Measurements from ENCODE around the gene STX8. TPM values are rescaled to one million over a fixed set of nuclear protein-coding genes. Genes with fewer than 3 reads are reported as not detected.

The STX8 gene
- total RNA-seq, 1 experiment from 2014 or later = 38.8 TPM

GRCh38 chr17:9435165-9435564, 140.5 kb downstream of the STX8 start:
- ChIA-PET POLR2A (no interaction called here), RAD21 (ENCODE audit: low non-redundant PET in 1 of 2, low total read pairs in 2 of 2, uncharacterized antibody in 2 of 2, unreplicated experiment in 2 of 2) (no interaction called here), CTCF (no interaction called here)
- Histone ChIP-seq H2AFZ (ENCODE audit: low read depth, low read length, poor library complexity, severe bottlenecking) (no peak overlapping the region), H3K9ac (ENCODE audit: low read length) (no peak overlapping the region), H3K4me2 (ENCODE audit: low read length) (no peak overlapping the region), H3K9me2 (ENCODE audit: insufficient read depth) (no peaks in the 10 kb centered on the region), H3K79me2 (ENCODE audit: insufficient read depth, low read length) (no peaks in the 10 kb centered on the region), H3K9me3 (ENCODE audit: control insufficient read depth in 1 of 2, insufficient read depth in 1 of 2, low read depth in 1 of 2, low read length in 2 of 2) (no peaks in the 10 kb centered on the region), H3K27ac (ENCODE audit: low read depth, low read length) (no peak overlapping the region), H3K27me3 (ENCODE audit: insufficient read depth, low read length) (no peaks in the 10 kb centered on the region), H3K4me1 (ENCODE audit: control insufficient read depth in 1 of 2, insufficient read depth in 2 of 2, low read length in 2 of 2) (0 out of 4 replicates have a peak, but pooled peaks cover 0 to 6% of the 10 kb centered on the region in 2 experiments), H4K20me1 (ENCODE audit: insufficient read depth) (no peaks in the 10 kb centered on the region), H3K36me3 (ENCODE audit: control insufficient read depth in 1 of 2, insufficient read depth in 2 of 2, low read length in 2 of 2) (no peaks in the 10 kb centered on the region), H3K4me3 (replicated peaks in 1 of 2; ENCODE audit: low read depth in 1 of 2, low read length in 2 of 2) (no peak overlapping the region)
- TF ChIP-seq ELF1 (IDR thresholded peaks at IDR 0.05; ENCODE audit: borderline replicate concordance, low read depth) (no peak), CBX3 (IDR thresholded peaks at IDR 0.05; ENCODE audit: low read depth) (no peak), EGR1 (IDR thresholded peaks at IDR 0.05; ENCODE audit: low read depth) (no peak)
- no peak for DNase-seq (ENCODE audit: low read depth, low spot score)
- intact Hi-C loops (cut with micrococcal nuclease) = no loop called here
- ATAC-seq = no peak
- BruUV-seq (replicated peaks) = no TSS peak

- ChIA-PET RAD21 (ENCODE audit: low non-redundant PET in 1 of 2, low total read pairs in 2 of 2, uncharacterized antibody in 2 of 2, unreplicated experiment in 2 of 2) (no interaction called here), CTCF (no interaction called here), POLR2A (no interaction called here)
- no peaks in the 10 kb centered on the region for H3K79me2 ChIP-seq (ENCODE audit: insufficient read depth, low read length)
- H3K4me2 ChIP-seq (ENCODE audit: low read length) = no peak overlapping the region
- H3K9me3 ChIP-seq (ENCODE audit: control insufficient read depth in 1 of 2, insufficient read depth in 1 of 2, low read depth in 1 of 2, low read length in 2 of 2) = no peaks in the 10 kb centered on the region
- no peak overlapping the region for H3K4me3 ChIP-seq (replicated peaks in 1 of 2; ENCODE audit: low read depth in 1 of 2, low read length in 2 of 2)
- no peaks in the 10 kb centered on the region for H3K27me3 ChIP-seq (ENCODE audit: insufficient read depth, low read length)
- H3K27ac ChIP-seq (ENCODE audit: low read depth, low read length) = no peak overlapping the region
- BruUV-seq (replicated peaks) = no TSS peak
- ATAC-seq (no peak), DNase-seq (ENCODE audit: low read depth, low spot score) (no peak)
- no peak overlapping the region for H2AFZ ChIP-seq (ENCODE audit: low read depth, low read length, poor library complexity, severe bottlenecking)
- no peak overlapping the region for H3K9ac ChIP-seq (ENCODE audit: low read length)
- H3K9me2 ChIP-seq (ENCODE audit: insufficient read depth) = no peaks in the 10 kb centered on the region
- H3K4me1 ChIP-seq (ENCODE audit: control insufficient read depth in 1 of 2, insufficient read depth in 2 of 2, low read length in 2 of 2) = 0 out of 4 replicates have a peak, but pooled peaks cover 0 to 6% of the 10 kb centered on the region in 2 experiments
- intact Hi-C loops (cut with micrococcal nuclease) = no loop called here
- H3K36me3 ChIP-seq (ENCODE audit: control insufficient read depth in 1 of 2, insufficient read depth in 2 of 2, low read length in 2 of 2) = no peaks in the 10 kb centered on the region
- H4K20me1 ChIP-seq (ENCODE audit: insufficient read depth) = no peaks in the 10 kb centered on the region
- TF ChIP-seq ZBTB33 (IDR thresholded peaks at IDR 0.05; ENCODE audit: extremely low read depth, insufficient replicate concordance, low read length) (no peak), MAX (IDR thresholded peaks at IDR 0.05) (no peak), JUND (IDR thresholded peaks at IDR 0.05) (no peak), POLR2A (IDR thresholded peaks at IDR 0.05; ENCODE audit: borderline replicate concordance, extremely low read depth, insufficient read depth, insufficient read length) (no peak), EGR1 (IDR thresholded peaks at IDR 0.05; ENCODE audit: low read depth) (no peak), FOSL1 (IDR thresholded peaks at IDR 0.05; ENCODE audit: low read depth) (no peak), REST (IDR thresholded peaks at IDR 0.05; ENCODE audit: low read depth) (no peak), ZFX (IDR thresholded peaks at IDR 0.05) (no peak), YY1 (IDR thresholded peaks at IDR 0.05; ENCODE audit: extremely low read depth, insufficient replicate concordance, low read depth, low read length) (no peak), CTCF (IDR thresholded peaks at IDR 0.05 in 2 of 3, conservative IDR thresholded peaks at IDR 0.05 in 1 of 3; ENCODE audit: borderline replicate concordance in 1 of 3, insufficient read depth in 1 of 3, low read depth in 2 of 3, low read length in 2 of 3) (no peak), CEBPB (IDR thresholded peaks at IDR 0.05; ENCODE audit: low read depth) (no peak), SP1 (IDR thresholded peaks at IDR 0.05; ENCODE audit: low read depth) (no peak), ELF1 (IDR thresholded peaks at IDR 0.05; ENCODE audit: borderline replicate concordance, low read depth) (no peak)
These were observed 141.0 kb downstream of the STX8 start for GRCh38 chr17:9434642-9435057.
